ENCODE results near the gene RASSF4. TPM values are rescaled to one million over a fixed set of nuclear protein-coding genes. Genes with fewer than 3 reads are reported as not detected.

The RASSF4 gene
- total RNA-seq, 2 donors from 2014 or later, result 44.5 to 50.8 TPM

DNA sequence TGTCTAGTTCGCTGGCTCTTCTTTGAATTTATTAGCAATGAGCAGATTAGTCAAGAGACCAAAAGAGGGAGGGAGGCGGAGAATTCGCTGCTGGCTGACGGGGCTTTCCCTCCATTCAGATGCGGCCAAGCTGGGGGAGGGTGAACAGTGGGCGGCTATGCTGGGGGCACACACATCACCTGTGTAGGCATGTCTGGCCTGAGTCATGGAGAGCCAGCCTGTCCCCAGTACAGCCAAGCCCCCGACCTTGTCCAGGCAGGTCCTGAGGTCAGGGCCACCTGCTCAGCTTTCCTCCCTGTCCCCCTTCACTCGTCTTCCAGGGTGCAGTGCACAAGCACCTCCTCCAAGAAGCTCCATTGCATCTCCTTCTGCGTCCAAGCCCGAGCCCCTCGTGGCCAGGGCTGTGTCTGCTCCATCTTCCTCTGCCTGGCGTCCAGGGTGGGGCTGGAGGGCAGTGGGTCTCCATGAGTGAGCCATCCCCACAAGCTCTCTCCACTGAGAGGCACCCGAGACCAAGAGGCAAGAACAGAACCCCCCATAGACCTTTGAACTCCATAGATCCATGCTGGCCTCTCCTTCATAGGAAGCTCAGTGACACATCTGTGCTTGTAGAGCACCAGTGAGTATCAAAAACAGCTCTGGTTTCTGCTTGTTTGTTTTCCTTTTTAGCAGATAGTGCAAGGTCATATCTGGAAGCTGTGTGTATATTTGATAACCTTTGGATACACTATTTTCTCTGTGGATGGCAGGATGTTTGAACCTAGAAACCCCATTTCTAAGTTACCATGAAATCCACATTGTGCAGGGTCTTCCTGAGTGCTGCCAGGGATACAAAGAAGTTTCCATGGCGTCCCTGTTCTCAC, 20.9 kb downstream of the RASSF4 start:
- intact Hi-C loops (cut with DNase I), result no loop called here
- H3K27ac ChIP-seq, result peak overlapping the region; percentile 41 to 95 (median 91)
- peak in 2 of 4 donors; percentile 40 for DNase-seq
- H3K9me3 ChIP-seq, result no peaks in the 10 kb centered on the region
- H3K36me3 ChIP-seq (replicated peaks in 1 of 2; ENCODE audit: insufficient read depth in 1 of 2, low read depth in 2 of 2), result no peaks in the 10 kb centered on the region
- H3K4me3 ChIP-seq, result no peak overlapping the region
- peaks cover 85% of the 10 kb centered on the region for H3K4me1 ChIP-seq
- ATAC-seq, result no peak
- TF ChIP-seq, protein P1, sequence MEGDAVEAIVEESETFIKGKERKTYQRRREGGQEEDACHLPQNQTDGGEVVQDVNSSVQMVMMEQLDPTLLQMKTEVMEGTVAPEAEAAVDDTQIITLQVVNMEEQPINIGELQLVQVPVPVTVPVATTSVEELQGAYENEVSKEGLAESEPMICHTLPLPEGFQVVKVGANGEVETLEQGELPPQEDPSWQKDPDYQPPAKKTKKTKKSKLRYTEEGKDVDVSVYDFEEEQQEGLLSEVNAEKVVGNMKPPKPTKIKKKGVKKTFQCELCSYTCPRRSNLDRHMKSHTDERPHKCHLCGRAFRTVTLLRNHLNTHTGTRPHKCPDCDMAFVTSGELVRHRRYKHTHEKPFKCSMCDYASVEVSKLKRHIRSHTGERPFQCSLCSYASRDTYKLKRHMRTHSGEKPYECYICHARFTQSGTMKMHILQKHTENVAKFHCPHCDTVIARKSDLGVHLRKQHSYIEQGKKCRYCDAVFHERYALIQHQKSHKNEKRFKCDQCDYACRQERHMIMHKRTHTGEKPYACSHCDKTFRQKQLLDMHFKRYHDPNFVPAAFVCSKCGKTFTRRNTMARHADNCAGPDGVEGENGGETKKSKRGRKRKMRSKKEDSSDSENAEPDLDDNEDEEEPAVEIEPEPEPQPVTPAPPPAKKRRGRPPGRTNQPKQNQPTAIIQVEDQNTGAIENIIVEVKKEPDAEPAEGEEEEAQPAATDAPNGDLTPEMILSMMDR (IDR thresholded peaks at IDR 0.05), result no peak
- no peak for TF ChIP-seq POLR2A (IDR thresholded peaks at IDR 0.05)
- H3K27me3 ChIP-seq, result no peaks in the 10 kb centered on the region
- 65 to 70% methylated on average over 14 of the region's 14 CpGs for WGBS, 2 donors

DNA sequence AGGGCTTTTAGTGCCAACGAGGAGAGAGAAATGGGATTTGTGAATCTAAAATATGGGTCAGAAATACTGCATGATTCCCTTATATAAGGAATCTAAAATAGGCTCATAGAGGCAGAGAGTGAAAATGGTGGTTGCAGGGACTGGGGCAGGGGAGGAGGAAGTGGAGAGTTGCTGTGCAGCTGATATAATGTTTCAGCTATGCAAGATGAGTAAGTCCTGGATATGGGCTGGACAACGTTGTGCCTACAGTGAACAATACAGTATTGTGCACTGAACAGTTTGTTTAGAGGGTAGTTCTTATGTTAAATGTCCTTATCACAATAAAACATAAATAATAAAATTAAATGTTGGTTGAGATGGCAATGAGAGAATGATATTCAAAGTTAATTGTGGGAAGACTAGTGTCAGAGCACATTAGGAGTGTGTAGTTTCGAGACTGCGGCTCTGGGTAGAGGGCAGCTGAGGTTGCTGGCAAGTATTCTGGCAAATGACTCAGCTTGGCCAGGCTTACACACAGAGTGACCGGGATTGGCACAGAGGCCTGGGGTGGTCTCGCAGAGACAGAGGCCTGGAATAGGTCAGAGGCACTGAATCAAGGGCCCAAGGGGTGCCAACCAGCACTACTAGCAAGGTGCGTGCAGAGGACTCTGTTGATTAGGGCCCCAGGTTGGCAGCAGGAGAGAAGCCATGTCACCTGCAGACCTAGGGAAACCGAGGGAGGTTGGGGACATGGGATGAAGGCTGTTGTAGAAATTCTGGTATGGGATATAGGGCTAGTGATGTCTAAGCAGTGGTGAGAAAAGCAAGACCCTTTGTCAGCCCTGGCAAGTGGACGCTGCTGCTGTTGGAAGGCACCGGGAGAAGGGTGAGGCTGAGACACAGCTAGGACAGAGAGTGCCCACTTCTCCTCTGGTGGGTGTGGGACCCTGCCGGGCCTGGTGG, 21.8 kb downstream of the RASSF4 start:
- peak; percentile 64 to 77 (median 76) for DNase-seq
- H3K9me3 ChIP-seq, result no peaks in the 10 kb centered on the region
- no peak overlapping the region for H3K4me3 ChIP-seq
- TF ChIP-seq, protein P1 (IDR thresholded peaks at IDR 0.05), result no peak
- H3K36me3 ChIP-seq (replicated peaks in 1 of 2; ENCODE audit: insufficient read depth in 1 of 2, low read depth in 2 of 2), result no peaks in the 10 kb centered on the region
- H3K4me1 ChIP-seq, result peaks cover 81% of the 10 kb centered on the region
- ATAC-seq, result peak; percentile 51
- H3K27ac ChIP-seq, result peak overlapping the region; percentile 41 to 95 (median 91)
- no peaks in the 10 kb centered on the region for H3K27me3 ChIP-seq
- intact Hi-C loops (cut with DNase I), result no loop called here
- 45 to 51% methylated on average over 10 to 11 of the region's 11 CpGs for WGBS, 2 donors

DNA sequence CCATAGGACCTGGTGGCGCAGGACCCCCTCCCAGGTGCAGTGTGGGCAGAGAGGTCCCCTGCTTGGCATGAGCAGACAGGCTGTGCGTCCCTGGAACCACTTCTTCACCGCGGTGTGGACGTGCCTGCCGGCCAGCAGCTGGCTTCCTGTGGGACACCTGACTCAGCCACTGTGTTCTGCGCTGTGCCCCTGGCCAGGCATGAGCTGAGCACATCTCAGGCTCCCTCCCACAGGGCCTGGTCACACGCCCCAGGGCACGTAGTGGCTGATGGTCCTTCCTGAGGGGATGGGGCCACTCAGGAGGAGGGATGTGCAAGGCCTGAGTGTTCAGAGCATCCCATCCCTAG, 22.5 kb downstream of the RASSF4 start:
- intact Hi-C loops (cut with DNase I), result no loop called here
- ATAC-seq (no peak), DNase-seq (peak in 2 of 4 donors; percentile 32 to 43)
- TF ChIP-seq, protein P1 (IDR thresholded peaks at IDR 0.05), result no peak
- peak in 1 of 3 donors; percentile 6 for TF ChIP-seq POLR2A (IDR thresholded peaks at IDR 0.05)
- Histone ChIP-seq H3K4me1 (peaks cover 75% of the 10 kb centered on the region), H3K27me3 (no peaks in the 10 kb centered on the region), H3K27ac (peak overlapping the region; percentile 41 to 95 (median 91)), H3K36me3 (replicated peaks in 1 of 2; ENCODE audit: insufficient read depth in 1 of 2, low read depth in 2 of 2) (no peaks in the 10 kb centered on the region), H3K4me3 (no peak overlapping the region), H3K9me3 (no peaks in the 10 kb centered on the region)
- WGBS, 2 donors, result 81% methylated on average over 8 of the region's 9 CpGs; no CpG with 5 or more reads in 1 of the 2 donors

DNA sequence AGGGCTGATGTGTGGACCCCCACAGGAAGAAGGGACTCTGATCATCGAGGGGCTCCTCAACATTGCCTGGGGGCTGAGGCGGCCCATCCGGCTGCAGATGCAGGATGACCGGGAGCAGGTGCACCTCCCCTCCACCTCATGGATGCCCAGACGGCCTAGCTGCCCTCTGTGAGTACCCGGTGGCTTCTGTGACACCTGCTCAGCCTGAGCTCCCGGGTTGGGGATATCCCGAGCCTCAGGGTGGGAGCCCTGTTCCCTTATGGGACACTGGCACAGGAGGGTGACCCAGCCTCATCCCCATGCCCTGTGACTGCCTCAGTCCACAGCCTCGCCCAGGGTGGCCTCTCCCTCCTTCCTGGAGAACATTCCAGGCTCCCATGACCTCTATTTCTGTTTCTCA, 22.9 kb downstream of the RASSF4 start:
- H3K9me3 ChIP-seq, result no peaks in the 10 kb centered on the region
- intact Hi-C loops (cut with DNase I), result no loop called here
- no peak overlapping the region for H3K4me3 ChIP-seq
- DNase-seq (peak in 2 of 4 donors; percentile 1 to 15), ATAC-seq (no peak)
- TF ChIP-seq, protein P1 (IDR thresholded peaks at IDR 0.05), result no peak
- no peak for TF ChIP-seq POLR2A (IDR thresholded peaks at IDR 0.05)
- peaks cover 71% of the 10 kb centered on the region for H3K4me1 ChIP-seq
- H3K27ac ChIP-seq, result peak overlapping the region; percentile 41 to 95 (median 91)
- 88 to 89% methylated on average over 7 to 8 of the region's 9 CpGs for WGBS, 2 donors
- no peaks in the 10 kb centered on the region for H3K36me3 ChIP-seq (replicated peaks in 1 of 2; ENCODE audit: insufficient read depth in 1 of 2, low read depth in 2 of 2)
- no peaks in the 10 kb centered on the region for H3K27me3 ChIP-seq

All from body of pancreas (tissue), 4 donors.